COLO829 (cell line): ENCODE results near the gene ABLIM1.

ENCODE experiments used
- DNase-seq: peaks from one replicate; pipeline ENCODE4 v3.0.0; 2012; ENCODE audit warnings: low spot score

ABLIM1 gene

GRCh38 chr10:114448897-114449296, 209.2 kb downstream of the ABLIM1 start:
- DNase-seq = no peak

- DNase-seq = no peak
Observed at GRCh38 chr10:114445332-114445731, 212.7 kb downstream of the ABLIM1 start.

- DNase-seq = no peak
Observed at GRCh38 chr10:114444819-114445218, 213.3 kb downstream of the ABLIM1 start.

- no peak for DNase-seq
Observed at GRCh38 chr10:114442091-114442630, 215.9 kb downstream of the ABLIM1 start.

GRCh38 chr10:114441107-114441506, 217.0 kb downstream of the ABLIM1 start:
- no peak for DNase-seq

- no peak for DNase-seq
Observed at GRCh38 chr10:114437473-114438292, 220.4 kb downstream of the ABLIM1 start.

- DNase-seq = no peak
Observed at GRCh38 chr10:114436941-114437340, 221.1 kb downstream of the ABLIM1 start.

- DNase-seq = no peak
Observed at GRCh38 chr10:114432566-114433093, 225.4 kb downstream of the ABLIM1 start.

- DNase-seq = no peak
Observed at GRCh38 chr10:114431414-114432135, 226.5 kb downstream of the ABLIM1 start.

GRCh38 chr10:114430688-114431413, 227.2 kb downstream of the ABLIM1 start:
- DNase-seq = no peak

- DNase-seq = no peak
Observed at GRCh38 chr10:114429581-114430335, 228.3 kb downstream of the ABLIM1 start.

GRCh38 chr10:114427124-114427852, 230.8 kb downstream of the ABLIM1 start:
- DNase-seq = no peak

- DNase-seq = no peak
Observed at GRCh38 chr10:114426476-114426875, 231.6 kb downstream of the ABLIM1 start.

GRCh38 chr10:114420811-114421485, 237.1 kb downstream of the ABLIM1 start:
- DNase-seq = no peak

- no peak for DNase-seq
Observed at GRCh38 chr10:114418109-114418508, 240.0 kb downstream of the ABLIM1 start.

GRCh38 chr10:114412907-114413797, 244.9 kb downstream of the ABLIM1 start:
- DNase-seq = no peak

GRCh38 chr10:114408968-114409444, 249.1 kb downstream of the ABLIM1 start:
- no peak for DNase-seq

GRCh38 chr10:114408112-114408967, 249.7 kb downstream of the ABLIM1 start:
- no peak for DNase-seq
